Activated naive CD4-positive, alpha-beta T cell treated with anti-CD3 and anti-CD28 coated beads, Interleukin-2, amount 50 U/mL, for 72 hours (primary cell): ENCODE results near the gene LRRC51. TPM values are rescaled to one million over a fixed set of nuclear protein-coding genes. Genes with fewer than 3 reads are reported as not detected.

Experiments used
- ATAC-seq, 2 donors: fragments of 150-1000 bp; cut with Tn5 transposase; 2 replicates each; pipeline ENCODE4 v1.10.0; 2021; ENCODE audit warnings: mild to moderate bottlenecking in 2 of 2, moderate library complexity in 2 of 2
- DNase-seq, 2 donors: peaks; one replicate each; pipeline ENCODE4 v3.0.0; 2021 to 2022; ENCODE audit warnings: low spot score in 2 of 2
- H3K27ac Mint-ChIP-seq, 2 donors: one replicate each; pipeline ENCODE4 v1.8.0; 2022; ENCODE audit warnings: mild to moderate bottlenecking in 2 of 2, mixed read lengths in 2 of 2
- H3K36me3 Mint-ChIP-seq, 2 donors: one replicate each; pipeline ENCODE4 v1.8.0; 2022; ENCODE audit warnings: mixed read lengths in 2 of 2
- H3K9me3 Mint-ChIP-seq, 2 donors: one replicate each; pipeline ENCODE4 v1.8.0; 2022; ENCODE audit warnings: mixed read lengths in 2 of 2
- total RNA-seq, 2 donors: library from RNA; stranded (reverse); gene quantifications; one replicate each; pipeline ENCODE4 v1.2.3, GENCODE V29; 2022

Gene LRRC51
- 1 to 10 TPM; 4.1 to 8.3 TPM for total RNA-seq

DNA sequence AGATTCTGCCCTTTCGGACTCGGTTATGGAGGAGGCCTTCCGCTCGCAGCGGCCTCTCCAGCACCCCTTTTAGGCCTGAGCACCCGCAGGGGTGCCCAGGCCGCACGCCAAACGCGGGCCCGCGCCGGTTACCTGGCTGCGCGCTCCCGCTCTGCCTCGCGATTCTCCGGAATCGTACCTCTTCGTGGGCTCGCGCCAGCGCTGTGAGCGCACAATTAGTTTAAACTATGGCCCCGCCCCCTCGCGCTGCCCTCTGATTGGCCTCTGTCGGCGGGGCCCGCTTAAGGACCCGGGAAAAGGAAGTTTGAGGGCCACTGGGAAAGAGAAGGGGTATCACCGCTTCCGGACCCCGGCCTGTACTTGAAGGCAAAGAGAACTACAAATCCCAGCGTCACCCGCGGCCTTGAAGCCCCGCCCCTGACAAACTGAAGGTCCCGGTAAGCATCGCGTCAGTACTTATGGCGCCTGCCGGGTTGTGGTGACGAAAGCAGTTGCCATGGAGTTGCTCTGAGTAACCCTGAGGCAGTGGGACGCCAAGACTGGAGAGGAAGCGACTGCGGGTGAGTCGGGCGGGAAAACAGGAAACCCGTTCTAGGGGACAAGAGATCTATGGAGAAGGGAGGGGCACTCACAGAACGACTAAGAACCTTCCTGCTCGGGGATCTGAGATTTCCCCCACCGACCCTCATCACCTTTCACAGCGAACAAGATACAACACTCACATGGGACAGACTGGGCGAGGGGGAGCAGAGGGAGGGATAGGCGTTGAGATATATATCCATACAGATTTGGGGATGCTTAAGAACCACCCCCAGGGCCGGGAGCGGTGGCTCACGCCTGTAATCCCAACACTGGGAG lies at the start of gene LRRC51, which contains the start of gene NUMA1:
Gene LRRC51 (plus strand): TSS at position 525 of the 858 bp plus-strand sequence. CDS start 8,234 bp downstream, outside the sequence.
Gene NUMA1 (minus strand): TSS at position 217 of the 858 bp plus-strand sequence. CDS start 44,599 bp downstream, outside the sequence.
- ATAC-seq (peak; percentile 93 to 96), DNase-seq (peak; percentile 97 to 99)
- H3K9me3 Mint-ChIP-seq = no peaks in the 10 kb centered on the region
- peak within 1 kb of the TSS; percentile 88 to 98 for H3K27ac Mint-ChIP-seq
- peaks cover 14 to 19% of the 10 kb centered on the region in 2 donors for H3K36me3 Mint-ChIP-seq

DNA sequence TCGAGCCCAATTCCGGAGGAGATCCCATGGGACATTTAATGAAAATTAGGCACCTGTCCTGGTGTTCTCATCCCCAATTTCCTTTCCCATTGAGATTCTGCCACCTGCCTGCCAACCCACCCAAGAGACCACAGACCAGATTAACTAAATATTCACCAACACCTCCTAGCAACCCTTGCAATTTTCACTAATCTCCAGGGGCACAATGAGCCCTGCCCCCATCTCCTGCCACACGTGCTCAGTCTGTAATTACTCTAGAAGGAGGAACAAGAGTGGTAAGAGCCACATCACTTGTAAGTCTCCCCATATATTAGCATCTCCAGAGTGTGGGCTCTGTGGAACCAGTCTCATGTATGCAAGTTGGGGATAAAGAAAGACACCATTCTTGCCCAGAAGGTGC lies 44.0 kb upstream of the LRRC51 start:
- ATAC-seq (no peak), DNase-seq (no peak)
- Mint-ChIP-seq H3K9me3 (no peaks in the 10 kb centered on the region), H3K27ac (peak overlapping the region in 1 of 2 donors; percentile 41), H3K36me3 (peaks cover 0 to 16% of the 10 kb centered on the region in 2 donors)

DNA sequence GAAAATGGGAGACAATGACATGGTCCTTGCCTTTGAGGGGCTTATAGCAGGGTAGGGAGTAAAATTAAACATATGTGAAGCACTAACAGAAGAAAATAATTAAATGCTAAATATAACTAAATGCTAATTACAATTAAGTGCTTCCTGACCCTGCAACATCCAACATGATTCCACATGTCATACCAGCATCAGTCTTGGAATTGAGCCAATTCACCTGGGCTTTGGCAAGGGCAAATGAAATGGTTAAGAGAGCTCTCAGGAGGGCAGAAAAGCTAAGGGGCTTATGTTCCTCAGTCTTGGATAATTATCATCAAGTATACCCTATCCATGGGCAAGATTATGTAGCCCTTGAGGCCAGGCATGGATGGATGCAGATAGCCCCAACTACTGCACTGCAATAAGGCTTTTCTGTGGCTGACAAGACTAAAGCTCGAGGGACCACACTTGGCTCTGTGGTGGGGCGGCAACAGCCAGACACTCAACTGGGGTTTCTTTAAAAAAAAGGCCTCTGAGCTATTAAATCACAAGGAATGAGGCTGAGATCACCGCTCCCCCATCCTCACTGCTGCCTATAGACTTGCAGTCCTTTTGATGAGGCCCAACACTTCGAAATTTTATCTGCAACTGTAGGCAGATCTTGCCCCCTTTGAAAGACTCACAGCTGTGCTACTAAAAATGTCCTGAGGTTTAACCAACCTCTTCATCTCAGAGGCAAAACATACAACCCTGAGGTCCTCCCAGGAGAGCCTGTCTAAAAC lies 42.9 kb upstream of the LRRC51 start:
- Mint-ChIP-seq H3K27ac (peak overlapping the region in 1 of 2 donors; percentile 50), H3K9me3 (no peaks in the 10 kb centered on the region), H3K36me3 (peaks cover 0 to 16% of the 10 kb centered on the region in 2 donors)
- ATAC-seq (no peak), DNase-seq (no peak)

- no peak for ATAC-seq
- DNase-seq = no peak
- Mint-ChIP-seq H3K36me3 (peaks cover 0 to 16% of the 10 kb centered on the region in 2 donors), H3K9me3 (no peaks in the 10 kb centered on the region), H3K27ac (no peak overlapping the region)
These were observed 42.2 kb upstream of the LRRC51 start for GRCh38 chr11:72038491-72038890.

- no peaks in the 10 kb centered on the region for H3K9me3 Mint-ChIP-seq
- no peak for DNase-seq
- peak in 1 of 2 donors; percentile 1 for ATAC-seq
- peaks cover 0 to 16% of the 10 kb centered on the region in 2 donors for H3K36me3 Mint-ChIP-seq
- no peak overlapping the region for H3K27ac Mint-ChIP-seq
These were observed 41.4 kb upstream of the LRRC51 start for GRCh38 chr11:72039031-72039855.

GRCh38 chr11:72039856-72040401 lies 40.7 kb upstream of the LRRC51 start:
- Mint-ChIP-seq H3K27ac (no peak overlapping the region), H3K36me3 (peaks cover 0 to 13% of the 10 kb centered on the region in 2 donors), H3K9me3 (no peaks in the 10 kb centered on the region)
- ATAC-seq (peak; percentile 1 to 10), DNase-seq (no peak)

DNA sequence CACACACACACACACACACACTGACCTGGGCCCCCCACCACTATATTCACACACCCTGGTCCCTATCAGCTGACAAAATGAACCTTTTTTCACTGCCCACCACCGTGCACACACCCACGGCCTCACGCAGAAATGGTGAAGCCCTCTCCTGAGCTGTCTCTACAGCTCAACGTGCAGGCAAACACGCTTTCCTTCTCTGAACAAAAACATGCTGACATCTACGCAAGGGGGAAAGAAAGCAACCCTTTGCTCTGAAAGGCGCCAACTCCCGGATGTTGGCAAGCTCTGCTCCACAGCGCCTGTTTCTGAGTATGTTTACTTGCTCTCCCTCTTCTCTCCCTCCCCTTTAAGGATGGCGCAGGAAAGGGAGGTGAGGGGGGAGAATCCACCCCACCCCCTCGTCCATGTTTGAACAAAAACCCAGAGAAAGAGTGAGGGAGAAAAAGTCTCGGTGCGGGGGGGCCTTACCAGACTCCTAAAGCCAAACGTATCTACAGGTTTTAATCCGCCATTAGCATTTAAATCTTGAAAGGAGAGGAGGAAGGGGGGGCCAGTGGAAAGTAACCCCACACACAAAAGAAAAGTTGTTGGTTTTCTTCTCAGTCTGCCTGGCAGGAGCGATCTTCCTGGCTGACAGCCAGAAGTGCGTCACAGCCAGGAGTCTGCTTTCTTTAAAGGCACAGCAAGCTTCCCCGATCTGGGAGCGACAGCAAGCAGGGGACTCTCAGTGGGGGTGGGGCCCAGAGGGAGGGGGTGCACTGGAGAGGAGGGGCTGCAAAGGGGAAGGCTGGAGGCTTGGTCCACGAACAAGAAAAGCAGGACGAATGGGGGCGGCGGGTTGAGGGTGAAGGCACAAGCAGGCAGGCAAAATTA lies 39.9 kb upstream of the LRRC51 start:
- peak; percentile 67 to 79 for ATAC-seq
- DNase-seq = peak; percentile 64 to 66
- no peaks in the 10 kb centered on the region for H3K9me3 Mint-ChIP-seq
- no peak overlapping the region for H3K27ac Mint-ChIP-seq
- peaks cover 0 to 5% of the 10 kb centered on the region in 2 donors for H3K36me3 Mint-ChIP-seq

DNA sequence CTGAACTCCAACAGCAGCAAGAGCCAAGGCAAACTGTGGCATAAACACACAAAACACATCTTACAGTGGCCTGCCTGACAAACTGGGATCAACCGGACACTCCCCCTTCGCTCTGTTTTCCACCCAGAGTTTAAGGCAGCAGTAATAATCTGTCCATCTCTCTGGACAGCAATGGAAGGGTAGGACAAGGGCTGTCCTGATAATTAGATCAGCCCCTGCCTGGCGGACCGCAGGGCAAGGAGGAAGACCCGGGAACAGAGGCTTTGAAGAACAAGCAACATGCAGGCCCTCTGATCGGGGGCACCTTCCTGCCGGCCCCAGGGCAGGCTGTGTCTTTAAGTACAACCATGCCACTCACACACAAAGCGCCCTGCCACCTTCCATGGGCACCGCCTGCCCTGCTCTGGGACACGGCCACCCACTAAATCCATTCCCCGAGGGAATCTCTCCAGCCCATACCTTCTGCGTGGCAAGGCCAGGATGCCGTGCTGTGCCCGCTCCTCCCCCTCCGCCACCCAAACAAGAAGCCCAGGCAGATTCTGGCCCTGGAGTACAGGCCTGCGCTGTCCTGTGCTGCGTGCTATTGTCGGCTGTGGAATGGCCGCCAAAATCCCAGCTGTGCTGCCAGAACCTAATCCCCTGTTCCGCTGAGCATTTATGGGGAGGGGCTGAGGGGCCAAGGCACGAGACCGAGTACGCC lies 39.1 kb upstream of the LRRC51 start:
- Mint-ChIP-seq H3K27ac (no peak overlapping the region), H3K36me3 (no peaks in the 10 kb centered on the region), H3K9me3 (no peaks in the 10 kb centered on the region)
- peak in 1 of 2 donors; percentile 28 for DNase-seq
- ATAC-seq = peak; percentile 46 to 54

DNA sequence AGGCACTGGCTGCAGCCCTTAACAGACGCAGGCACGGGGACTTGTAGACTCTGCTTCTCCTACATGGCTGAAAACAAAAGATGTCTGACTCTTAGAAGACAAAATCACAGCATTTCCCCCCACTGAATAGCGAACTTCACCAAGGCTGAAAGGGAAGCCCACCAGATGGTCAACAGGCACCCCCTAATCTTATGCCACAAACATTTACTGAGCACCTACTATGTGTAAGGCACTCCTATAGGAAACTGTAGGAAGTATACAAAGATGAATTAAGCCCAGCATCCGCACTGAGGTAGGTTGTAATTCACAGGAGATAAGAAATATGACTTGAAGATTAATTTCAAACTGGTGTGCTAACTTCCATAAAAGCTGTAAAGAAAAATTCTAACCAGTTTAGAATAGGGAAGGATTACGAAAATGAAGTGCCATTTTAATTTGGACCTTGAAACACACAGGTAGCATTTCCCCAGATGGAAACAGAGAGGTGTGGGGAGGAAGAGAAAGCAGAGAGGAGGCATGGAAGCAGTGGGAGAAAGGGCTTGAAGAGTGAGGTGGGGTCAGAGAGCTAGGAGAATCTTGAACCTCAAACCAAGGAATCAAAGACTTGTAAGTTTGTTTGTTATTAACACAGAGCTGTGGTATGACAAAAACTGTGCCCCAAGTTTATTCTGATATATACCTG lies 38.4 kb upstream of the LRRC51 start:
- ATAC-seq = peak in 1 of 2 donors; percentile 21
- no peak for DNase-seq
- no peak overlapping the region for H3K27ac Mint-ChIP-seq
- no peaks in the 10 kb centered on the region for H3K9me3 Mint-ChIP-seq
- H3K36me3 Mint-ChIP-seq = no peaks in the 10 kb centered on the region

GRCh38 chr11:72045849-72046248 lies 34.8 kb upstream of the LRRC51 start:
- Mint-ChIP-seq H3K27ac (peak overlapping the region in 1 of 2 donors; percentile 53), H3K9me3 (no peaks in the 10 kb centered on the region), H3K36me3 (no peaks in the 10 kb centered on the region)
- DNase-seq = no peak
- ATAC-seq = no peak

GRCh38 chr11:72048766-72049460 lies 31.7 kb upstream of the LRRC51 start:
- no peaks in the 10 kb centered on the region for H3K9me3 Mint-ChIP-seq
- ATAC-seq (no peak), DNase-seq (no peak)
- no peaks in the 10 kb centered on the region for H3K36me3 Mint-ChIP-seq
- peak overlapping the region in 1 of 2 donors; percentile 31 for H3K27ac Mint-ChIP-seq

GRCh38 chr11:72058416-72059034 lies 22.1 kb upstream of the LRRC51 start:
- ATAC-seq (no peak), DNase-seq (no peak)
- Mint-ChIP-seq H3K36me3 (peaks cover 0 to 9% of the 10 kb centered on the region in 2 donors), H3K9me3 (no peaks in the 10 kb centered on the region), H3K27ac (no peak overlapping the region)

GRCh38 chr11:72061739-72062396 lies 18.8 kb upstream of the LRRC51 start:
- Mint-ChIP-seq H3K9me3 (no peaks in the 10 kb centered on the region), H3K36me3 (peaks cover 4 to 9% of the 10 kb centered on the region in 2 donors), H3K27ac (no peak overlapping the region)
- ATAC-seq (no peak), DNase-seq (no peak)
